GM12878 (cell line): Measurements from ENCODE around the gene ELFN2.

Experiments used
- ATF3 ChIP-seq: IDR thresholded peaks from 2 replicates; pipeline ENCODE4 v1.6.1; 2011; ENCODE audit warnings: low read depth, mild to moderate bottlenecking, low read length, moderate library complexity, borderline replicate concordance; ENCODE audit errors: extremely low read depth
- BACH1 ChIP-seq: fragments of 450-650 bp; IDR thresholded peaks from 2 replicates; pipeline ENCODE4 v1.6.1; 2017; ENCODE audit warnings: mild to moderate bottlenecking, borderline replicate concordance
- FOXM1 ChIP-seq: IDR thresholded peaks from 2 replicates; pipeline ENCODE4 v1.6.1; 2012; ENCODE audit warnings: low read depth, mild to moderate bottlenecking, inconsistent platforms, low read length, moderate library complexity
- HSF1 ChIP-seq: fragments of 150-350 bp; IDR thresholded peaks from 2 replicates; pipeline ENCODE4 v1.6.1; 2014; ENCODE audit warnings: mild to moderate bottlenecking, low read depth, low read length
- POLR2A ChIP-seq: IDR thresholded peaks from 2 replicates; pipeline ENCODE4 v1.6.1; 2011; ENCODE audit warnings: low read depth, mild to moderate bottlenecking, low read length
- RAD21 ChIP-seq: IDR thresholded peaks from 2 replicates; pipeline ENCODE4 v1.6.1; 2011; ENCODE audit warnings: mild to moderate bottlenecking, low read depth, low read length, moderate library complexity; ENCODE audit not compliant: insufficient read depth
- RBBP5 ChIP-seq: fragments of 200-600 bp; sonication (generic); conservative IDR thresholded peaks from 2 replicates; pipeline ENCODE4 v1.6.1; 2016
- STAT3 ChIP-seq: IDR thresholded peaks from 2 replicates; pipeline ENCODE4 v1.6.1; 2011; ENCODE audit warnings: low read depth, low read length, improper control_type of control experiment
- SUZ12 ChIP-seq: fragments of 200-600 bp; sonication (generic); IDR thresholded peaks from one replicate; pipeline ENCODE4 v1.6.1; 2018; ENCODE audit warnings: antibody characterized with exemption, mild to moderate bottlenecking; ENCODE audit not compliant: unreplicated experiment
- USF2 ChIP-seq: IDR thresholded peaks from 2 replicates; pipeline ENCODE4 v1.6.1; 2011; ENCODE audit warnings: low read depth, low read length, improper control_type of control experiment, borderline replicate concordance
- ZBTB11 ChIP-seq: fragments of 450-650 bp; formaldehyde crosslinking; IDR thresholded peaks from 2 replicates; pipeline ENCODE4 v1.5.0; 2022; ENCODE audit warnings: mild to moderate bottlenecking, missing genetic modification characterization

GRCh38 chr22:37334461-37334858 is 92.8 kb downstream of the ELFN2 start:
- no peak for TF ChIP-seq POLR2A
- no peak for TF ChIP-seq STAT3
- TF ChIP-seq SUZ12, result peak; percentile 67
- no peak for TF ChIP-seq USF2
- TF ChIP-seq RAD21, result no peak
- no peak for TF ChIP-seq HSF1
- TF ChIP-seq ATF3, result no peak
- TF ChIP-seq ZBTB11 (CRISPR knock-in tag), result no peak
- no peak for TF ChIP-seq RBBP5
- no peak for TF ChIP-seq FOXM1
- TF ChIP-seq BACH1, result no peak
